WTC11 (cell line): ENCODE measurements around the gene SLC25A26. TPM values are rescaled to one million over a fixed set of nuclear protein-coding genes. Genes with fewer than 3 reads are reported as not detected.
A peak's percentile ranks its signal among the peaks of the same experiment; 100 is the strongest.

ENCODE experiments used
- ATAC-seq: fragments of 200-7000 bp; cut with Tn5 transposase; 2 replicates; pipeline ENCODE4 v1.10.0; 2021; ENCODE audit warnings: mild to moderate bottlenecking, moderate library complexity
- CTCF ChIA-PET: fragments of 300-600 bp; sonication (Branson Sonifier 250); formaldehyde crosslinking; loops from one replicate; lab custom pipeline; 2021; ENCODE audit warnings: antibody characterized with exemption; lab: Charles Lee
- POLR2A ChIA-PET: fragments of 350-600 bp; sonication (Branson Sonifier 250); formaldehyde crosslinking; loops from one replicate; lab custom pipeline; 2021; ENCODE audit warnings: antibody characterized with exemption; lab: Charles Lee
- DNase-seq: peaks from one replicate; pipeline ENCODE4 v3.0.0; 2021; ENCODE audit warnings: low spot score
- H3K27ac Mint-ChIP-seq: 2 replicates; pipeline ENCODE4 v1.8.0; 2021; ENCODE audit warnings: mixed read lengths
- H3K27me3 Mint-ChIP-seq: 2 replicates; pipeline ENCODE4 v1.8.0; 2021; ENCODE audit warnings: low read depth, mild to moderate bottlenecking, moderate library complexity, mixed read lengths
- H3K36me3 Mint-ChIP-seq: 2 replicates; pipeline ENCODE4 v1.8.0; 2021; ENCODE audit warnings: mixed read lengths
- H3K4me1 Mint-ChIP-seq: 2 replicates; pipeline ENCODE4 v1.8.0; 2022; ENCODE audit warnings: mixed read lengths
- H3K4me3 Mint-ChIP-seq: 2 replicates; pipeline ENCODE4 v1.8.0; 2021; ENCODE audit warnings: mild to moderate bottlenecking, moderate library complexity, mixed read lengths
- H3K9me3 Mint-ChIP-seq: 2 replicates; pipeline ENCODE4 v1.8.0; 2021; ENCODE audit warnings: mixed read lengths
- ATF1 ChIP-seq: sonication (generic); formaldehyde crosslinking; IDR thresholded peaks from 2 replicates; pipeline ENCODE4 v1.8.1; 2023; ENCODE audit warnings: mild to moderate bottlenecking, moderate library complexity, missing genetic modification reagents
- CBFB ChIP-seq: sonication (generic); formaldehyde crosslinking; IDR thresholded peaks from 2 replicates; pipeline ENCODE4 v1.8.1; 2022; ENCODE audit warnings: mild to moderate bottlenecking, low read depth, missing genetic modification reagents
- E2F1 ChIP-seq: sonication (generic); formaldehyde crosslinking; IDR thresholded peaks from 2 replicates; pipeline ENCODE4 v1.8.0; 2022; ENCODE audit warnings: mild to moderate bottlenecking, missing genetic modification reagents
- FOXK1 ChIP-seq: sonication (generic); formaldehyde crosslinking; IDR thresholded peaks from 2 replicates; pipeline ENCODE4 v1.8.0; 2022; ENCODE audit warnings: mild to moderate bottlenecking, moderate library complexity, missing genetic modification reagents
- IRF2 ChIP-seq: sonication (generic); formaldehyde crosslinking; IDR thresholded peaks from 2 replicates; pipeline ENCODE4 v1.8.0; 2022; ENCODE audit warnings: low read depth, missing genetic modification reagents, borderline replicate concordance
- KAT7 ChIP-seq: sonication (generic); formaldehyde crosslinking; IDR thresholded peaks from 2 replicates; pipeline ENCODE4 v1.8.1; 2023; ENCODE audit warnings: missing genetic modification reagents, mild to moderate bottlenecking, borderline replicate concordance
- NFE2L1 ChIP-seq: sonication (generic); formaldehyde crosslinking; IDR thresholded peaks from 2 replicates; pipeline ENCODE4 v1.8.1; 2023; ENCODE audit warnings: missing genetic modification reagents
- NFYB ChIP-seq: sonication (generic); formaldehyde crosslinking; conservative IDR thresholded peaks from 2 replicates; pipeline ENCODE4 v1.8.0; 2022; ENCODE audit warnings: low read depth, missing genetic modification reagents
- NR1H2 ChIP-seq: sonication (generic); formaldehyde crosslinking; IDR thresholded peaks from 2 replicates; pipeline ENCODE4 v1.9.0; 2021; ENCODE audit warnings: mild to moderate bottlenecking, moderate library complexity, missing genetic modification reagents
- NR2C2 ChIP-seq: sonication (generic); formaldehyde crosslinking; IDR thresholded peaks from 2 replicates; pipeline ENCODE4 v1.8.0; 2022; ENCODE audit warnings: mild to moderate bottlenecking, missing genetic modification reagents
- TCF7 ChIP-seq: sonication (generic); formaldehyde crosslinking; IDR thresholded peaks from 2 replicates; pipeline ENCODE4 v1.8.0; 2022; ENCODE audit warnings: mild to moderate bottlenecking, low read depth, missing genetic modification reagents, moderate library complexity
- TEAD1 ChIP-seq: sonication (generic); formaldehyde crosslinking; IDR thresholded peaks from 2 replicates; pipeline ENCODE4 v1.8.0; 2022; ENCODE audit warnings: mild to moderate bottlenecking, missing genetic modification reagents
- ZMAT4 ChIP-seq: fragments of 250-450 bp; sonication (Bioruptor Pico); IDR thresholded peaks from 2 replicates; pipeline ENCODE4 v1.9.0; 2021; ENCODE audit warnings: mild to moderate bottlenecking
- ZNF121 ChIP-seq: sonication (generic); formaldehyde crosslinking; IDR thresholded peaks from 2 replicates; pipeline ENCODE4 v1.8.0; 2023; ENCODE audit warnings: missing genetic modification reagents
- ZNF138 ChIP-seq: sonication (generic); formaldehyde crosslinking; conservative IDR thresholded peaks from 2 replicates; pipeline ENCODE4 v1.8.1; 2022; ENCODE audit warnings: mild to moderate bottlenecking, moderate library complexity, missing genetic modification reagents
- ZNF219 ChIP-seq: sonication (generic); formaldehyde crosslinking; IDR thresholded peaks from 2 replicates; pipeline ENCODE4 v1.8.0; 2023; ENCODE audit warnings: missing genetic modification reagents, mild to moderate bottlenecking, borderline replicate concordance
- ZNF317 ChIP-seq: sonication (generic); formaldehyde crosslinking; IDR thresholded peaks from 2 replicates; pipeline ENCODE4 v1.8.1; 2023; ENCODE audit warnings: low read depth, mild to moderate bottlenecking, moderate library complexity, missing genetic modification reagents, borderline replicate concordance
- ZNF416 ChIP-seq: fragments of 250-450 bp; sonication (Bioruptor Pico); IDR thresholded peaks from 2 replicates; pipeline ENCODE4 v1.9.0; 2021; ENCODE audit warnings: mild to moderate bottlenecking, inconsistent platforms
- ZNF423 ChIP-seq: fragments of 250-450 bp; sonication (Bioruptor Pico); IDR thresholded peaks from 2 replicates; pipeline ENCODE4 v2.1.2; 2022; ENCODE audit warnings: mild to moderate bottlenecking, moderate library complexity
- total RNA-seq: library from RNA; stranded (reverse); gene quantifications from 3 replicates; pipeline ENCODE4 v1.2.3, GENCODE V29; 2021
- TF ChIP-seq, protein P1 (sequence below): sonication (generic); formaldehyde crosslinking; IDR thresholded peaks from 2 replicates; pipeline ENCODE4 v1.8.1; 2023; ENCODE audit warnings: mild to moderate bottlenecking, missing genetic modification reagents
- TF ChIP-seq, protein P2 (sequence below): sonication (generic); formaldehyde crosslinking; conservative IDR thresholded peaks from 2 replicates; pipeline ENCODE4 v1.8.1; 2023; ENCODE audit warnings: mild to moderate bottlenecking, low read depth, missing genetic modification reagents, moderate library complexity
- TF ChIP-seq, protein P3 (sequence below): sonication (generic); formaldehyde crosslinking; IDR thresholded peaks from 2 replicates; pipeline ENCODE4 v1.8.0; 2022; ENCODE audit warnings: mild to moderate bottlenecking, missing genetic modification reagents

Gene SLC25A26
- total RNA-seq, 1 experiment from 2014 or later: 29.1 TPM

GRCh38 chr3:66378256-66378655 lies 157.5 kb downstream of the SLC25A26 start:
- Mint-ChIP-seq H3K36me3 (peaks cover 74% of the 10 kb centered on the region), H3K4me1 (peaks cover 15% of the 10 kb centered on the region), H3K9me3 (no peaks in the 10 kb centered on the region), H3K4me3 (no peak overlapping the region), H3K27me3 (no peaks in the 10 kb centered on the region), H3K27ac (peak overlapping the region; percentile 79)
- CTCF ChIA-PET: interaction anchor here (0.6 to 2.1 kb wide), 37 partner anchors 11 to 556 kb away, joined by 3 to 17 read pairs (median 3); no protein-coding TSS in a partner anchor
- TF ChIP-seq NR2C2 (no peak), NFE2L1 (CRISPR knock-in tag) (no peak)
- ATAC-seq (peak; percentile 81), DNase-seq (peak; percentile 67)
- POLR2A ChIA-PET: interaction anchor here (1.3 kb wide), 1 partner anchor 99 kb away, joined by 3 read pairs; no protein-coding TSS in a partner anchor

DNA sequence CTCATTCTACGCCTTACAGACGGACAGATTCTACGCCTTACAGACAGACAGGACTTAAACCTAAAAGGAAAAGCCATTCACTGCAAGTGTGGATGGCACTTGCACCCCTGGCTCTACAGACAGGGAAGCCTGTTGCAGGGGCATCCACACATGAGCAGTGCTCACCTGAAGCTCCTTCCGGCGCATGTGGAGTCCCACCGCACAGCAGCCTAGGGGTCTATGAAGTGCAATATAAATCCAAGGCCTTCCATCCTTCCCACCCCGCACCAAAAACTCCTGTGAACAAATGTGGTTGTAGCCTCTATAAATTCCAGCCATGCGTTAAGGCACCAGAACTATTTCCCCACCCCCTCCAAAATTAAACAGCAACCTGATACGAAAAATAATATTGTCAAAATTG lies 158.8 kb downstream of the SLC25A26 start:
- CTCF ChIA-PET: no interaction called here
- H3K4me1 Mint-ChIP-seq: peaks cover 15% of the 10 kb centered on the region
- no peak overlapping the region for H3K4me3 Mint-ChIP-seq
- DNase-seq (no peak), ATAC-seq (no peak)
- POLR2A ChIA-PET: no interaction called here
- H3K36me3 Mint-ChIP-seq: peaks cover 88% of the 10 kb centered on the region
- TF ChIP-seq ZNF121: no peak
- TF ChIP-seq ZNF219 (CRISPR knock-in tag): no peak
- no peak for TF ChIP-seq IRF2 (CRISPR knock-in tag)
- TF ChIP-seq NR2C2: no peak
- TF ChIP-seq, protein P1, sequence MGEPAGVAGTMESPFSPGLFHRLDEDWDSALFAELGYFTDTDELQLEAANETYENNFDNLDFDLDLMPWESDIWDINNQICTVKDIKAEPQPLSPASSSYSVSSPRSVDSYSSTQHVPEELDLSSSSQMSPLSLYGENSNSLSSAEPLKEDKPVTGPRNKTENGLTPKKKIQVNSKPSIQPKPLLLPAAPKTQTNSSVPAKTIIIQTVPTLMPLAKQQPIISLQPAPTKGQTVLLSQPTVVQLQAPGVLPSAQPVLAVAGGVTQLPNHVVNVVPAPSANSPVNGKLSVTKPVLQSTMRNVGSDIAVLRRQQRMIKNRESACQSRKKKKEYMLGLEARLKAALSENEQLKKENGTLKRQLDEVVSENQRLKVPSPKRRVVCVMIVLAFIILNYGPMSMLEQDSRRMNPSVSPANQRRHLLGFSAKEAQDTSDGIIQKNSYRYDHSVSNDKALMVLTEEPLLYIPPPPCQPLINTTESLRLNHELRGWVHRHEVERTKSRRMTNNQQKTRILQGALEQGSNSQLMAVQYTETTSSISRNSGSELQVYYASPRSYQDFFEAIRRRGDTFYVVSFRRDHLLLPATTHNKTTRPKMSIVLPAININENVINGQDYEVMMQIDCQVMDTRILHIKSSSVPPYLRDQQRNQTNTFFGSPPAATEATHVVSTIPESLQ: no peak
- TF ChIP-seq E2F1: no peak
- TF ChIP-seq, protein P2, sequence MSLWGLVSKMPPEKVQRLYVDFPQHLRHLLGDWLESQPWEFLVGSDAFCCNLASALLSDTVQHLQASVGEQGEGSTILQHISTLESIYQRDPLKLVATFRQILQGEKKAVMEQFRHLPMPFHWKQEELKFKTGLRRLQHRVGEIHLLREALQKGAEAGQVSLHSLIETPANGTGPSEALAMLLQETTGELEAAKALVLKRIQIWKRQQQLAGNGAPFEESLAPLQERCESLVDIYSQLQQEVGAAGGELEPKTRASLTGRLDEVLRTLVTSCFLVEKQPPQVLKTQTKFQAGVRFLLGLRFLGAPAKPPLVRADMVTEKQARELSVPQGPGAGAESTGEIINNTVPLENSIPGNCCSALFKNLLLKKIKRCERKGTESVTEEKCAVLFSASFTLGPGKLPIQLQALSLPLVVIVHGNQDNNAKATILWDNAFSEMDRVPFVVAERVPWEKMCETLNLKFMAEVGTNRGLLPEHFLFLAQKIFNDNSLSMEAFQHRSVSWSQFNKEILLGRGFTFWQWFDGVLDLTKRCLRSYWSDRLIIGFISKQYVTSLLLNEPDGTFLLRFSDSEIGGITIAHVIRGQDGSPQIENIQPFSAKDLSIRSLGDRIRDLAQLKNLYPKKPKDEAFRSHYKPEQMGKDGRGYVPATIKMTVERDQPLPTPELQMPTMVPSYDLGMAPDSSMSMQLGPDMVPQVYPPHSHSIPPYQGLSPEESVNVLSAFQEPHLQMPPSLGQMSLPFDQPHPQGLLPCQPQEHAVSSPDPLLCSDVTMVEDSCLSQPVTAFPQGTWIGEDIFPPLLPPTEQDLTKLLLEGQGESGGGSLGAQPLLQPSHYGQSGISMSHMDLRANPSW (CRISPR knock-in tag): no peak
- TF ChIP-seq CBFB (CRISPR knock-in tag): no peak
- no peak for TF ChIP-seq ZNF416
- TF ChIP-seq ATF1 (CRISPR knock-in tag): no peak
- TF ChIP-seq NFYB (CRISPR knock-in tag): no peak
- no peak for TF ChIP-seq ZNF138
- no peak for TF ChIP-seq NR1H2
- no peak for TF ChIP-seq FOXK1 (CRISPR knock-in tag)
- TF ChIP-seq ZNF423: no peak
- TF ChIP-seq TCF7 (CRISPR knock-in tag): no peak
- H3K27me3 Mint-ChIP-seq: no peaks in the 10 kb centered on the region
- peak overlapping the region; percentile 51 for H3K27ac Mint-ChIP-seq
- H3K9me3 Mint-ChIP-seq: no peaks in the 10 kb centered on the region

- peaks cover 96% of the 10 kb centered on the region for H3K36me3 Mint-ChIP-seq
- H3K4me1 Mint-ChIP-seq: peaks cover 15% of the 10 kb centered on the region
- no peak for TF ChIP-seq ZNF317 (CRISPR knock-in tag)
- TF ChIP-seq TEAD1 (CRISPR knock-in tag): no peak
- TF ChIP-seq, protein P3, sequence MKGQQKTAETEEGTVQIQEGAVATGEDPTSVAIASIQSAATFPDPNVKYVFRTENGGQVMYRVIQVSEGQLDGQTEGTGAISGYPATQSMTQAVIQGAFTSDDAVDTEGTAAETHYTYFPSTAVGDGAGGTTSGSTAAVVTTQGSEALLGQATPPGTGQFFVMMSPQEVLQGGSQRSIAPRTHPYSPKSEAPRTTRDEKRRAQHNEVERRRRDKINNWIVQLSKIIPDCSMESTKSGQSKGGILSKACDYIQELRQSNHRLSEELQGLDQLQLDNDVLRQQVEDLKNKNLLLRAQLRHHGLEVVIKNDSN (CRISPR knock-in tag): no peak
- no peak for TF ChIP-seq KAT7 (CRISPR knock-in tag)
- TF ChIP-seq ZMAT4: no peak
These were observed 159.6 kb downstream of the SLC25A26 start for GRCh38 chr3:66380200-66380932.

More at GRCh38 chr3:66380200-66380932, 159.6 kb downstream of the SLC25A26 start:
- ATAC-seq (no peak), DNase-seq (no peak)
- H3K9me3 Mint-ChIP-seq: no peaks in the 10 kb centered on the region
- H3K27me3 Mint-ChIP-seq: no peaks in the 10 kb centered on the region
- POLR2A ChIA-PET: no interaction called here
- H3K27ac Mint-ChIP-seq: no peak overlapping the region
- no peak overlapping the region for H3K4me3 Mint-ChIP-seq
- CTCF ChIA-PET: no interaction called here
